Right ventricle myocardium superior (tissue), 1 donor: Measurements from ENCODE around the gene EDEM2. TPM values are rescaled to one million over a fixed set of nuclear protein-coding genes. Genes with fewer than 3 reads are reported as not detected.

Source experiments
- total RNA-seq: library from RNA; stranded (reverse); fragmentation: NEBNext Ultra II Directional; extraction: Animal tissue kit (Norgen Biotek cat#: 25700); gene quantifications from one replicate; pipeline ENCODE4 v1.2.1, GENCODE V29; 2021
- donor health status: DM: no; HTN: yes; CAD: no; lungs with severe emphysema.

EDEM2 gene
- total RNA-seq, 1 donor from 2014 or later: 9.1 TPM

Other genes with a start within 250 kb of the EDEM2 start
- gene GSS, start 191.5 kb downstream of the EDEM2 start, total RNA-seq: 15.7 TPM
- 222 TPM for gene MYH7B, start 191.5 kb downstream of the EDEM2 start, total RNA-seq
- 33.8 TPM for gene TRPC4AP, start 54.5 kb downstream of the EDEM2 start, total RNA-seq
- 9.3 TPM for gene PROCR, start 24.7 kb upstream of the EDEM2 start, total RNA-seq
- gene MMP24, start 79.4 kb upstream of the EDEM2 start, total RNA-seq: 0.13 TPM
- 42.4 TPM for gene MMP24OS, start 130.8 kb upstream of the EDEM2 start, total RNA-seq
- 30.3 TPM for gene EIF6, start 137.4 kb upstream of the EDEM2 start, total RNA-seq
- gene FAM83C, start 145.1 kb upstream of the EDEM2 start, total RNA-seq: not detected